GM12875 (cell line): ENCODE results near the gene GNB3.

Experiments
- H3K4me3 ChIP-seq: one replicate; pipeline ENCODE4 v1.5.1; 2011; ENCODE audit warnings: low read depth, low read length, control low read depth
- CTCF ChIP-seq: IDR thresholded peaks from 2 replicates; pipeline ENCODE4 v1.5.1; 2011; ENCODE audit warnings: low read depth, mild to moderate bottlenecking, control low read depth, inconsistent platforms, low read length, moderate library complexity, borderline replicate concordance; ENCODE audit not compliant: insufficient read depth

GNB3 gene

DNA sequence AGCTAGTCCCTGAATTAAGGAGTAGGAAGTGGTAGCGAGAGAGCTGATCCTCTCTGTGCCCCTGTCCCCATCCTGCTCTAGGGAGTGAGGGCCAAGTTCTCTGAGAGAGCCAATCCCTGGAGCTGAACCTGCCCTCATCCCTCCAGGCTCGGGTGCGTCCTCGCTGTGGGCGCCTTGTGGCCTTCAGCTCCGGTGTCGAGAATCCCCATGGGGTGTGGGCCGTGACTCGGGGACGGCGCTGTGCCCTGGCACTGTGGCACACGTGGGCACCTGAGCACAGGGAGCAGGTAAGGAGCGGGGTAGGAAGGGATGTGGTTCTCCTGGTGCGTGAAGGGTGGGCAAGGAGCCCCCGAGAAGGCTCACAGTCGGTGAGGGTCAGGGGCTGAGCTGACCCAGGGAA lies 1.9 kb upstream of the GNB3 start:
- TF ChIP-seq CTCF: no peak

DNA sequence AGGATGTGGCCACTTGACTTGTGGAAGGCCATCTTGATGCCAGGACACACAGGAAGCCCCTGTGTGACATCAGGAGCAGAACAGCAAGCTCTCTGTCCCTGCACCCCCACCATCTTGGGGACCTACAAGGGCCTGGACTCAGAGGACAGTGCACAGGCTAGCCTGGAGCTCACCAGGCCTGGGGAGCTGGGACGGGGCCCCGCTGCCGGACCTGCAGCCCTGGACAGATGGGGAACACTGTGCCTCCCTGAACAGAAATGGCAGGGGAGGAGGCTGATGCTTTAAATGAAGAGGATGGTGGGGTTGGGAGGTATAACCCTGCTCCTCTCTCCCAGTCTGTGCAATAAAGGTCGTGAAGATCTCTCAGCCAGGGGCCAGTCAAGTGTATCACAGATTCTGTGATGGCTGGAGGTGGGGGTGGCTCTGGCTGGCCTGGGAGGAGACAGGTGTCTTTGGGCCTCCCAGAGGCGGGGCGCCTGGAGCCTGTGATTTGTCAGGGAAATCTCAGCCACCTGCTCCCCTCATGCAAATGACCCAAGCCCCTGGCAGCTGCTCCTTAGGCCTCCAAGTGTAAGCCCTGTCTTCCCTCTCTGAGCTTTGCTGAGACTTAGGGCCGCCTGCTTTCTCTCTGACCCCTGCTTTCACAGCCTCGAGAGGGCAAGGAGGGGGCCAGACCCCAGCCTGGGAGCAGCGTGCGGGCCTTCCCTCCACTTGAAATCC lies 1.1 kb upstream of the GNB3 start:
- TF ChIP-seq CTCF: no peak
- no peak overlapping the region for H3K4me3 ChIP-seq

More for the DNA sequence above, 1.9 kb upstream of the GNB3 start:
- H3K4me3 ChIP-seq: no peak overlapping the region

DNA sequence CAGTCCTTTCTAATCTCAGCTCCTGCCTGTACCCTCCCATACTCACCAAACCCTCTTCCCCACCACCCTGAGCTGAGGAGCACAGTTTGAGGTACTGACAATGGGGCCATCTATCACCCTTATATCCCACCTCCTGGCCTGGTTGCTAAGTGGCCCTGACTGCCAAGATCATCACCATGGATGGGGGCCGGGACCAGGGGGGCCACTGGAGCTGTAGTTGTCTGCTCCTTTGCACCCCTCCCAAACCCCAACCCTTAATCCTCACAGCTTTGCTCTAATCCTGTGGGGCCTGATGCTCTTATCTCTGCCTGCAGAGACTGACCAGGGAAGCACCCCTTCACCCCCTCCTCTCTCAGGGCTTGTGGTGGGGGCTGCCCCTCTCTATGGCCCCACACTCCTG lies 395 bp upstream of the GNB3 start:
- no peak overlapping the region for H3K4me3 ChIP-seq
- TF ChIP-seq CTCF: no peak

- TF ChIP-seq CTCF: no peak
- no peak overlapping the region for H3K4me3 ChIP-seq
Observed at GRCh38 chr12:6842075-6842474, 1.4 kb downstream of the GNB3 start.

GRCh38 chr12:6843118-6843902 lies 2.6 kb downstream of the GNB3 start:
- no peak overlapping the region for H3K4me3 ChIP-seq
- TF ChIP-seq CTCF: no peak

GRCh38 chr12:6845395-6845794 lies 4.7 kb downstream of the GNB3 start:
- no peak overlapping the region for H3K4me3 ChIP-seq
- no peak for TF ChIP-seq CTCF
